Astrocyte (in vitro differentiated cells and primary cell): ENCODE measurements around the gene GALT. TPM values are rescaled to one million over a fixed set of nuclear protein-coding genes. Genes with fewer than 3 reads are reported as not detected.
A peak's percentile ranks its signal among the peaks of the same experiment; 100 is the strongest.

ENCODE experiments used
- DNase-seq: peaks from one replicate; pipeline ENCODE4 v3.0.0-alpha.2; 2010; ENCODE audit warnings: low read depth
- FAIRE-seq: peaks from 2 replicates; lab custom pipeline; 2011; peaks lifted over from hg19 to GRCh38; lab: Jason Lieb, UNC
- H2AFZ ChIP-seq: 2 replicates; pipeline ENCODE4 v1.6.0; 2012; ENCODE audit warnings: low read depth, low read length, inconsistent platforms
- H3K27ac ChIP-seq: 2 replicates; pipeline ENCODE4 v1.5.1; 2011; ENCODE audit warnings: low read depth, low read length, inconsistent platforms
- H3K27me3 ChIP-seq: 2 replicates; pipeline ENCODE4 v1.6.0; 2011; ENCODE audit warnings: low read length, inconsistent platforms; ENCODE audit not compliant: insufficient read depth
- H3K36me3 ChIP-seq: 2 replicates; pipeline ENCODE4 v1.5.1; 2011; ENCODE audit warnings: low read length, inconsistent platforms; ENCODE audit not compliant: insufficient read depth
- H3K4me1 ChIP-seq: 2 replicates; pipeline ENCODE4 v1.5.1; 2011; ENCODE audit warnings: low read length, inconsistent platforms; ENCODE audit not compliant: insufficient read depth
- H3K4me2 ChIP-seq: 2 replicates; pipeline ENCODE4 v1.6.0; 2012; ENCODE audit warnings: low read length, inconsistent platforms
- H3K4me3 ChIP-seq: 2 replicates; pipeline ENCODE4 v1.5.1; 2011; ENCODE audit warnings: low read depth, mild to moderate bottlenecking, low read length, inconsistent platforms; ENCODE audit not compliant: insufficient read depth
- H3K79me2 ChIP-seq: 2 replicates; pipeline ENCODE4 v1.6.0; 2012; ENCODE audit warnings: mild to moderate bottlenecking, low read length, inconsistent platforms; ENCODE audit not compliant: insufficient read depth
- H3K9ac ChIP-seq: 2 replicates; pipeline ENCODE4 v1.6.0; 2012; ENCODE audit warnings: mild to moderate bottlenecking, low read length, inconsistent platforms
- H3K9me3 ChIP-seq: 2 replicates; pipeline ENCODE4 v1.5.1; 2012; ENCODE audit warnings: low read depth, mild to moderate bottlenecking, low read length, inconsistent platforms; ENCODE audit not compliant: insufficient read depth
- H4K20me1 ChIP-seq: 2 replicates; pipeline ENCODE4 v1.6.0; 2012; ENCODE audit warnings: low read length, inconsistent platforms; ENCODE audit not compliant: insufficient read depth
- H3K27ac Mint-ChIP-seq: one replicate; pipeline ENCODE4 v1.8.0; 2021; ENCODE audit warnings: mild to moderate bottlenecking, mixed read lengths; ENCODE audit not compliant: unreplicated experiment
- H3K27me3 Mint-ChIP-seq: one replicate; pipeline ENCODE4 v1.8.0; 2021; ENCODE audit warnings: low read depth, mixed read lengths; ENCODE audit not compliant: unreplicated experiment
- H3K36me3 Mint-ChIP-seq: one replicate; pipeline ENCODE4 v1.8.0; 2021; ENCODE audit warnings: low read depth, mixed read lengths; ENCODE audit not compliant: unreplicated experiment
- H3K4me1 Mint-ChIP-seq: one replicate; pipeline ENCODE4 v1.8.0; 2021; ENCODE audit warnings: low read depth, mixed read lengths; ENCODE audit not compliant: unreplicated experiment
- H3K4me3 Mint-ChIP-seq: one replicate; pipeline ENCODE4 v1.8.0; 2021; ENCODE audit warnings: mild to moderate bottlenecking, moderate library complexity, mixed read lengths; ENCODE audit not compliant: unreplicated experiment
- H3K9me3 Mint-ChIP-seq: one replicate; pipeline ENCODE4 v1.8.0; 2021; ENCODE audit warnings: mild to moderate bottlenecking, mixed read lengths; ENCODE audit not compliant: unreplicated experiment
- CTCF ChIP-seq: IDR thresholded peaks from 2 replicates; pipeline ENCODE4 v1.5.1; 2011; ENCODE audit warnings: low read depth, mild to moderate bottlenecking, inconsistent platforms, low read length, moderate library complexity; ENCODE audit not compliant: insufficient read depth
- EZH2 ChIP-seq: IDR thresholded peaks from 2 replicates; pipeline ENCODE4 v1.6.1; 2012; ENCODE audit warnings: mild to moderate bottlenecking, low read length, inconsistent platforms; ENCODE audit not compliant: insufficient read depth
- total RNA-seq: library from RNA; stranded (reverse); gene quantifications from 2 replicates; pipeline ENCODE4 v1.2.1, GENCODE V29; 2021

GALT gene
- total RNA-seq, 1 donor from 2014 or later, result 30.7 TPM

GRCh38 chr9:34610434-34611206, 35.9 kb upstream of the GALT start:
- no peaks in the 10 kb centered on the region for H3K36me3 ChIP-seq
- peaks cover 12% of the 10 kb centered on the region for H3K79me2 ChIP-seq
- H3K4me3 Mint-ChIP-seq, result peak overlapping the region; percentile 95
- H3K9me3 Mint-ChIP-seq, result no peaks in the 10 kb centered on the region
- FAIRE-seq (no peak), DNase-seq (no peak)
- H3K27ac Mint-ChIP-seq, result no peak overlapping the region
- no peaks in the 10 kb centered on the region for H3K9me3 ChIP-seq
- H3K9ac ChIP-seq, result peak overlapping the region; percentile 97
- H3K27me3 ChIP-seq, result peaks cover 6% of the 10 kb centered on the region
- H3K27me3 Mint-ChIP-seq, result peaks cover 2% of the 10 kb centered on the region
- no peak overlapping the region for H2AFZ ChIP-seq
- TF ChIP-seq EZH2 (no peak), CTCF (no peak)
- H3K4me3 ChIP-seq, result no peak overlapping the region
- peaks cover 3% of the 10 kb centered on the region for H4K20me1 ChIP-seq
- H3K27ac ChIP-seq, result no peak overlapping the region
- H3K4me1 Mint-ChIP-seq, result peaks cover 6% of the 10 kb centered on the region
- H3K4me1 ChIP-seq, result peaks cover 15% of the 10 kb centered on the region
- H3K4me2 ChIP-seq, result peak overlapping the region; percentile 100
- H3K36me3 Mint-ChIP-seq, result peaks cover 13% of the 10 kb centered on the region

GRCh38 chr9:34611251-34611810, 35.1 kb upstream of the GALT start:
- Mint-ChIP-seq H3K27me3 (peaks cover 2% of the 10 kb centered on the region), H3K36me3 (peaks cover 15% of the 10 kb centered on the region), H3K4me1 (peaks cover 6% of the 10 kb centered on the region), H3K27ac (peak overlapping the region; percentile 89), H3K9me3 (no peaks in the 10 kb centered on the region), H3K4me3 (peak overlapping the region; percentile 95)
- H3K79me2 ChIP-seq, result peaks cover 12% of the 10 kb centered on the region
- H3K4me3 ChIP-seq, result peak overlapping the region; percentile 94
- no peak for FAIRE-seq
- H3K4me1 ChIP-seq, result peaks cover 15% of the 10 kb centered on the region
- H3K9me3 ChIP-seq, result no peaks in the 10 kb centered on the region
- DNase-seq, result no peak
- peak overlapping the region; percentile 97 for H3K9ac ChIP-seq
- H3K36me3 ChIP-seq, result peaks cover 2% of the 10 kb centered on the region
- H2AFZ ChIP-seq, result peak overlapping the region; percentile 97
- peaks cover 2% of the 10 kb centered on the region for H3K27me3 ChIP-seq
- TF ChIP-seq EZH2, result no peak
- TF ChIP-seq CTCF, result no peak
- H3K4me2 ChIP-seq, result peak overlapping the region; percentile 100
- H3K27ac ChIP-seq, result peak overlapping the region; percentile 80
- H4K20me1 ChIP-seq, result peaks cover 3% of the 10 kb centered on the region
